NOMO-1 treated with dmso at 0.1 percent for 144 hours (cell line): Measurements from ENCODE around the gene CAV1.

Experiments
- DNase-seq: peaks from one replicate; lab custom pipeline; 2025; ENCODE audit not compliant: unreplicated experiment; lab: John Stamatoyannopoulos, UW

The CAV1 gene

DNA sequence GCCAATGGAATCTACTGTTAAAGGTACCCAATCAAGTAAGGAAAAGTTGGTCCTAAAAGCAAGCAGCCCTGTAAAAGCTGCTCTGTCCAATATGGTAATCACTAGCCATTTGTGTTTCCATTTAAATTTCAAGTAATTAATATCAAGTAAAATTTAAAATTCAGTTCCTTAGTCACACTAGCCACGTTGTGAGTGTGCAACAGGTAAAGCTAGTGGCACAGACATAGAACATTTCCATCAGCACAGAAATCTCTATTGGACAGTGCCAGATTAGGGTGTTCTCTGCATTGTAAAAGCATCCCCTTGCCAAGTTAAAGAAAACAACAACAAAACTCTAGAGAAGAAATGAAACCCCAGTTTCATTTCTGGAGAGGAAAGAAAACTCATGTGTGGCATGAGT lies 4.4 kb downstream of the CAV1 start:
- DNase-seq, result no peak

DNA sequence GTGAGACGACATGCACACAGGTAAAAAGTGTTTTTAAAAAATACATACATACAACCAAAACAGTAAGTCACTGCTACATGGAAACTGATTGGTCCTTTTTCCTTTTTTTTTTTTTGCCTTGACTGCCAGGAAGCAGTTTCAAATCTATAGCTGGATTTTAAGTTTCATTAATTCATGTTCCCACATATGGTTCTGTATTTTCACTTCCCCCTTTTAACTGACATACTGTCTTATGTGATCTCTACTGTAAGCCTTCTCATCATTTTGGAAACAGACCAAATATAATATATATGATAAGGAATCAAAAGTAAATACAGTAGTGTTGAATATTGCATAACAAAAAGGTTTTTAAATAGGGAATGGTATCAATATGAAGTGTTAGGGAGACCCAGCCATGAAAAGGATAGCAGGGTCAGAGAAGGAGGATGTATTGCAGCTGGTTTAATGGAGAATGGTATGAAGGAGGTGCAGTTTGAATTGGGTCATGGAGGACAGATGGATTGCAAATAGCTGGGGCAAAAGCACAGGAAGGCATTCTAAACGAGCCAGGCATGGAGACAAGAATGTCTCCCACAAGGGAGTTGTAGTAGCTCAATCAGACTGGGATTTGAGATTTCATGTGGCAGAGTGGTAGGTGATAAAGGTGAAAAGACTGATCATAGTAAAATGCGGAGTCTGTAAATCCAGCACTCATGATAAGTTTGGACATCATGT lies 5.4 kb downstream of the CAV1 start:
- DNase-seq, result no peak

DNA sequence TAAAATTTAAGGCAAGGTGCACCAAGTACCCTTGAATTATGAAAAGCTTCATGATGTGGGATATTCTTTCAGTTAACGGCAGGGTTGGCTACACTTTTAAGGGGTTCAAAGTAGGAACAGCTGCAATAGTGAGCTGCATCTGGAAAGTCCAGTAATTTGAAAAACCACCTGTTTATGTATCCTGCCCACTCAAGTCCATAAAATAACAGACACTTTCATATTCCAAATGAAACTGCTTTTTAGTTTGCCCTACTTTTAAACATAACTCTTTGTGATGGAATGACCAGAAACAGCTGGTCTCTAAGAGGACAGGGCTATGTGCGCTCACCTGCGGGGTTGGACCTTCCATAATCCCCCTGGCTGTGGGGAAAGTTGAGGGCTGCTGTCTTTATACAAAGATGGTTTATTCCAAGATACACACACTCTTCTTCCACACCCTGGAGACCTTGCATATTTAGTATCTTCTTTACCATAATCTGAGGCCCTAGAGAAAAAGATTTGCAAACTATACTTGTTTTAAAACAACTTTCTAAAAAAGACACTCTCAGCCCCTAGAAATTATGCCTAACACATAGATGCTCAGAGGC lies 7.4 kb downstream of the CAV1 start:
- no peak for DNase-seq

DNA sequence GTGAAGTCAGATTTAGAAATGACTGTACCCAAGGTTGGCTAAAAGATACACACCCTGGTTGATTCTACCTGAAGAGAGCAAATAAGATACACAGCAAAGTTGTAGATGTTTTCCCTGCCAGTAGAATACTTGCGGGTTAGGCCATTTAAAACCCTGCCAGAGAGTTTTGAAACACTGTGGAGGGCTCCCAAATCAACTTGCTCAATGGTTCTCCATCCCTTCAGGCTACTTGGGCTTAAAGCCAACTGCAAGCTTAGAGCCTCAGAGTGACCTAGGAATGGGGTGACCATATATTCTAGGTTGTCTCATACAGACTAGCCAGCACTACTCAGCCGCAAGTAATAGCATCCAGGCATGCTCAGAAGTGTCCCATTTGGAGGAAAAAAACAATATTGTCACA lies 10.0 kb downstream of the CAV1 start:
- DNase-seq, result no peak

DNA sequence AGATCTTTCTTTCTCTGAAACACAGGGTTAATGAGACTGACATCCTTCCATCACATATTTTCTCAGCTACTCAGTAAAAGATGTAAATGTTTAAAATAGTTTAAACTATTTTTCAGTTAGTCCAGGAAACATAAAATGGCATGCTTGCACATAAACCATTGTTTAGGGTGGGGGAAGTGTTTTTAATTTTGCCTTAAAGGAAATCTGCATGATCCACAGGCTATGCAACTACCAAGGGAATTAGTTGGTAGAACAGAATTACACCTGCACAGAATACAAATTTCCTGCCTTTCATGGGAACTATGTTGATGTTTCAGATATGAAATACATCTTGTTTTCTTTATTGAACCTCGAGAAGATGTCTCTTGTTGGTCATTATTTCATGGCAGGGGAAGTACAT lies 10.6 kb downstream of the CAV1 start:
- DNase-seq, result no peak

DNA sequence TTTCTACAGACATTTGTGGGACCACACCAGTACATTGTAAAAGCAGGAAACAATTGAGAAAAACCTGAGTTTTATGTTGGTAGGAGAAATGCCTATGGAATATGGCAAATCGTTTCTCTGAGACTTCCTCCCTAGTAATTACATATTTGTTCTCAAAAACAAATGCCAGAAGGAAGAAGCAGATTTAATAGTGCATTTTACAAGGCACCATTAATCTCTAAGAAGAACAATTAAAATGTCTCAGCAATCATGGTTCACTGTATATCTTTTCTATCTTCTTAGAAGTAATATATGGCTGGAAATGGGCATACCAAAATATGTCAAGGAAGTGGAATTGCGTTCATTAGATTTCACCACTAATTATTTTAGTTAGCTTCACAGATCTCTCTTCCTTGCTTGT lies 13.3 kb downstream of the CAV1 start:
- no peak for DNase-seq

DNA sequence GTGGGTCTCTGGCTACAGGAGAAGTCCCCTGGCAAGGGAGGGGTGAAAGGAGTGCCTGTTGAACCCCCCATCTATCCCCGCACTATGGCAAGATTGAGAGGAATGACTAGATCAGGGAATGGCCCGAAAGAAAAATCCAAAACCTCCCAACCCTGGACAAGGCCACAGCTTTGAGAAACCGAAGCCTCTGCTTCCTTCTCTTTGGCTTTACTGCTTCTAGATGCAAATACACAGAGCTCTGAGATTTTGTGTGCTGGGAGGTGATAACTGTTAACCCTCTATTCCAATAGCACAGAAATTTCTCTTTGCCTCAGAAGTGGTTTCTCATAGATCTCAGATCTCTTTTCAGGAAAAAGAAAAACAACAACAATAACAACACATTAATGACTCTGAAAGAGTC lies 15.0 kb downstream of the CAV1 start:
- no peak for DNase-seq

DNA sequence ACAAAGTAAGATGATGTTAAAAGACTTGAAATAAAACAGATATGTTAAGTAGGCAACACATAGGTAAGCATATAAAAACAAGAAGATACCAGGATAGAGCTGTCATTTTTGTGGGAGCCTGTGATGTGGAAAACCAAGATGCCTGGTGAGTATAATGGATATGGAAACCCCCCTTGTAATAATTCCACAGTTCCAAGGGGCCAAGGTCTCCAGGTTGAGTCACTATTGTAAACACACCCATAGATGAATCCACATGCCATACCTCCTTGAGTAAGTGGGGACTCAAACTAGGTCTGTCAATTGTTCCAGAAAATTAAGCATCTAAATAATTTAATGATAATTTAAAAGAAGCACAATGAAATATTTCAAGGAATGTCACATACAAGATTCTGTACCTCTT lies 15.9 kb downstream of the CAV1 start:
- no peak for DNase-seq

DNA sequence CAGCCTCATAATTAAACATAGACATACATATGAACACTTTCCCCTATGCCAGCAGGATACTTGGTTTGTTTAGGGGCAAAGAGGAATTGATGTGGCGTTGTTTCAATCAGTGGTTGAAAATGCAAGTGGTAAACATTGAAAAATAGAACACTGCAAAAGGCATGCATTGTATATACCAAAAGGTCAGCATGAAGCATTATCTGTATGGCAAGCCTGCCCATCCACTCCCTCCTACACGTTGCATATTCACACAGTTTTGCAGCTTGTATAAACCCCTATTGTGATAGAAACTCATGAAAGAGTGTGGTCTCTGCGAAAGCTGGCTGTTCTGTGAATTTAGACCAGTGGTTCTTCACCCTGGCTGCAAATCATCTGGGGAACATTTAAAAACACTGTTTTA lies 17.1 kb downstream of the CAV1 start:
- DNase-seq, result no peak

DNA sequence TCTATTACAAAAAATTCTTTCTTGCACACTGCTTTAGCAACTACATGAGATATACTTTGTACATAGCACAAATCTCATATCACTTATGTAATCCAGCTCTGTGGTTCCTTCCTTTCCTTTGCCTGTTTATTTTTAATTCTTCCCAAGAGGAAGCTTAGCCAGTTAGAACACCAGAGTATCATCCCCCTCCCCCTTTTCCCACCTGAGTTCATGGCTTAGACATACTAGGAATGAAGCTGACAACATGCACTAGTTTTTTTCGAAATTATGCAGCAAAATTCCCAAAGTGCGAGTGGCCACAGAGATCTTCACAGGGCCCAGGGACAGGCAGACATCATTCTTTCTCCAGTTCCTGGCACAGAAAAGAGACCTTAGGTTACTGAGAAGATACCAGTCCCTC lies 17.8 kb downstream of the CAV1 start:
- no peak for DNase-seq

DNA sequence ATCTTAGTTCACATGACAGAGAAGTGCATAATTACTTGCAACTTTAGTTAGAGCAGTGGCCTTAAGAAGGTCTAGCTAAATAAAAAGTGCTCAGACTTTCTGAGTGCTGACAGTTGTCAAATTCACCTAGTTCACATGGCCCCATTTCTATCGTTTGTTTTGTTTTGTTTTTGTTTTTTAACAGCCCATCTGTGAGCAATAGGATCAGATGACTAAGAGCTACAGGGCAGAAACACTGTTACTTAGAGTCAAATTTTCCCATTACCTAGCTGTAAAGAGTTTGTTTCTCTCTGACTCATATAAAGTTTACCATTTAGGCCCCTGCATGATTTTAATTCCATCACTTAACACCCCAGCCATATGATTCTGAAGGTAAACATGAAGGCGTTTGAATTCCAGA lies 18.8 kb downstream of the CAV1 start:
- no peak for DNase-seq

DNA sequence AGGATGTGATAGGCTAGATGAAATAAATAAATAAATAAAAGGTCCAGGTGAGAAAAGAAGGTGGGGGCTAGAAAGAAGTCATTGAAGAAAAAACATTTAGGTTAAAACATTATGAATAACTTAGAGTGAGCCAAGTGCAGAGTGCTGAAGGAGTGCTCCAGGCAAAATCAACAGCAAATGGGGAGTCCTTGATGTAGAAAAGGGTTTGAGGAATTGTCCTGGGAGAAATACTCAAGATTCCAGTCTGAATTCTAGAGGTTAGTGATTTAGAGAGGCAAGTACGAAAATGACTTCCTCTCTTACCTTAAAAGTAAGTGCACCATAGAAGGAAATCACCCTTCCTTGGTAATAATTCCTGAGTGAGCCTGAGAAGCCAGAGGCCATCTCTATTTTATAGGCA lies 19.7 kb downstream of the CAV1 start:
- no peak for DNase-seq

DNA sequence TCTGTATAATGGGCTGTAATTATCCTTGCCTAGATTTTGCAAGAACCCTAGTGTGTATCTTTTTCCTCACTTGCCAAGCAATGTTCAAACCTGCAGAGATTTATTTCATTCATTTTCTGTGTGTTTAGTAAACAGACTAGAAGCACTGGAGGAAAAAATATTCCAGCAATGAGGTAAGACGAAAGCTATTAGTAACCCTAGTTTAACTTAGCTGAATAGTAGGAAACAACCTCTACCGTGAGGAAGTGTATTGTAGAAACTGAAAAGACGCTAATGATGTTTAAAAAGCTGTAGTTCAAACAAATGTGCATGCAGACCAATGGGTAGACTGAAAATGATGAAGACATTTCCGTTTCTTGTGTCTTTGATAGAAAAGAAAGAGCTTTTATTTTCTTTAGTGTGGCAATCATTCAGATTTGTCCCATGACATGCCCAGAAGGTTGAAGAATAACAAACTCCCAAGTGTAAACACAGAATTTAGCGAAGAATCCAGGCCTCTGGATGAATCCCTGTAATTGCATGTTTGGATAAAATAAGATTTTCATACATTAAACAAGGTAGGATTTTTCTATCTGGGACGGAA lies 20.7 kb downstream of the CAV1 start:
- no peak for DNase-seq

DNA sequence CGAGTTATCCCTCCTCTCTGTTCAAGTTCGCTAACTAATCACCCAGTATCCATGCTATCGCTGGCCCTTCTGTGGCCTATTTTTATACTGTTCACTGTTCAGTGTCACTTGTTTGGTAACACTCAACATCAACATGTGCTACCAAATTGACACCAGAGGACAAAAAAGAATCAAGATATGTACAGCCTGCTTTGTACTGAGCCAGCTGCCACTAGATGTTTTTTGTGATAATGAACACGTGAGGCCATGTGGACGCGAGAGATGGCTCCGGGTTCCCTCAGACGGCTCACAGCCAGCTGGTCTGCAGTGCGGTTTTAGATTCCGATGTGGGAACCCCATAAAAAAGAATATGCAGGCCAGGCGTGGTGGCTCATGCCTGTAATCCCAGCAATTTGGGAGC lies 21.2 kb downstream of the CAV1 start:
- no peak for DNase-seq

DNA sequence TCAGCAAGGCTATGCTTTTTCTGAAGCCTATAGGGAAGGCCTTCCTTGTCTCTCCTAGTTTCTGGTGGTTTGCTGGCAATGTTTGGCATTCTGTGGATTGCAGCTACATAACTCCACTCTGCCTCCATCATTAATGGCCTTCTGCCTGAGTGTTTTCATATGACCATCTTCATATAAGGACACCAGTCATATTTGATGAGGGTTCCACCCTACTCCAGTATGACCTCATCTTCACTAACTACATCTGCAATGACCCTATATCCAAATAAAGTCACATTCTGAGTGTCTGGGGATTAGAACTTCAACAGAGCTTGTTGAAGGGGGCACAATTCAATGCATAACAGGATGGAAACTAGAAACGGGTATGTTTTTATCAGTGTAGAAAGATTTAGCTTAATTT lies 22.1 kb downstream of the CAV1 start:
- no peak for DNase-seq

DNA sequence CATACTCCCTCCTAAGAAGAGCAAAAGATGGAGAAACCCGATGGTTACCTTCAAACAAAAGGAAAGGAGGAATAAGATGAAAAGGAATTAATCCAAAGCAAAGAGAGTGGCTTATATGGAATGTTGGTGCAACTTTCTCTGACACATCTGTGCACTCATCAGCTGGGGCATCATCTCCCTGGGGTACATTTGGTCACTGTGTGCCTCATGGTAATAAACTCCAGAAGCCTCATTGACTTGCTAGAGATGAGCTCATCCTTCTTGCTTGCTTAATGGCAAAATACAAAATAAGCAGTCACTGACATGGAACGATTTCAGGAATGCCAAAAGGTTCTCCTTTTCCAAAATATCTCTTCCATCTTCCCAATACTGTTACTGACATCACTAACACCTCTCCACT lies 22.5 kb downstream of the CAV1 start:
- DNase-seq, result no peak

DNA sequence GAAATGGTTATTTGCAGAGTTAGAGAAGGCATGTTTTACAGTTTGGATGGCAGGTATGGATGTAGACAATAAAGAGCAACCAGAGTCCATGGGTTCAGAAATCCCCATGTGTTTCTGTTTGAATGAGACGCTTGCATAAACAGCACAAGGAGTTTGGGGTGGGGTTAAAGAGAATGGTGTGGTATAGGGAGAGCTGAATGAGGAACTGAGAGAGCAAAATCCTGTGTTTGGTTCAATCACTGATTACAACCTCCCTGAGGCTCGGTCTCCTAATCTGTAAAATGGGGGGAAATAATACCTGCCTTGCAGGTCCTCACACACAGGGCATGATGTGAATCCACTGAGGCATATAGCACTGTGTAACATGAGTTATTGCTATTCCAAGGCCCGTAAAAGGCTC lies 23.7 kb downstream of the CAV1 start:
- DNase-seq, result no peak

DNA sequence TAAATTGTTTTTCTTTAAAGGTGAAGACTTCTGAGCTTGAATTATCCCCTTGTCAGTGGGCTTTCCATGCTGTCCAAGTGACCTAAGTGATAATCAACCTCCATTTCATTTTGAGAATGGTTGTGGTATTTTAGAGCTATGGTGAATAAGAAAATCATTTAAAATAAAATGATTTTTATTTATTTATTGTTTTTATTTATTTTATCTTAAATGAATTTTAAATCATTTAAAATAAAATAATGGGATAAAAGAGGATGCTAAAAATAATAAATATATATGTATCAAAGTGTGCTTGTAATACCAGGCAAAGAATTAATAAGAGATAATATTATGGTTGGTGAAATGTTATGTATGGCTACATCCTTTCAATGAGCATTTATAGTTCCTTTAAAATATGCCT lies 24.5 kb downstream of the CAV1 start:
- no peak for DNase-seq

DNA sequence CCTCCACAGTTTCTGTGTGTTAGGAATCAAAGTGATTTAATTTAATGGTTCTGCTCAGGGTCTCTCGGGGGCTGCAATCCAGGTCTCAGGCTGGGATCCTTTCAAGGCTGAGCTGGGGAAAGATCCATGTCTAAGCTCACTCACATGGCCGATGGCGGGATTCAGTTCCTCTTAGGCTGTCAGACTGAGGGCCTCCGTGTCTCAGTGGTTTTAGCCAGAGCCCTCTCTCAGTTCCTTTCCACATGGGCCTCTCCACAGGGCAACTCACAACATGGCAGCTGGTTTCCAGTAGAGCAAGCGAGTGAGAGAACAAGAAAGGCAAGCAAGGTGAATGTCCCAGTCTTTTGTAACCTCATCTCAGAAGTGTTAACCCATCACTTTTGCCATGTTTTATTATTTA lies 26.9 kb downstream of the CAV1 start:
- DNase-seq, result no peak

DNA sequence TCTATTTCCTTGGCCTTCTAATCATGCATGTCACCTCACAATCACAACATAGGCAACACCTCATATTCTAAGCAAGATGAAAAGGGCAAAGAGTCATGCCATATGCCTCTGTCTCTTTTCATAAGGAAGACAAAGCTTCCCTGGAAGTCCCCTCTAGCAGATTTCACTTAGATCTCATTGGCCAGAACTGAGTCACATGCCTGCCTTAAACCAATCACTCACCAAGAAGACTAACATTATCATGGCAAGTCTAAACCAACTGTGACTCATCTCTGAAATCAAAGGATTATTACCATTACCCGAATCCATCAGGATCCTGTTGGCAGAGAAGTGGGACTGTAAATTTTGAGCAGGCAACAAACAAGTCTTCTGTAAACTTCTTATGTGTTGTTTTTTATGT lies 27.8 kb downstream of the CAV1 start:
- DNase-seq, result no peak

DNA sequence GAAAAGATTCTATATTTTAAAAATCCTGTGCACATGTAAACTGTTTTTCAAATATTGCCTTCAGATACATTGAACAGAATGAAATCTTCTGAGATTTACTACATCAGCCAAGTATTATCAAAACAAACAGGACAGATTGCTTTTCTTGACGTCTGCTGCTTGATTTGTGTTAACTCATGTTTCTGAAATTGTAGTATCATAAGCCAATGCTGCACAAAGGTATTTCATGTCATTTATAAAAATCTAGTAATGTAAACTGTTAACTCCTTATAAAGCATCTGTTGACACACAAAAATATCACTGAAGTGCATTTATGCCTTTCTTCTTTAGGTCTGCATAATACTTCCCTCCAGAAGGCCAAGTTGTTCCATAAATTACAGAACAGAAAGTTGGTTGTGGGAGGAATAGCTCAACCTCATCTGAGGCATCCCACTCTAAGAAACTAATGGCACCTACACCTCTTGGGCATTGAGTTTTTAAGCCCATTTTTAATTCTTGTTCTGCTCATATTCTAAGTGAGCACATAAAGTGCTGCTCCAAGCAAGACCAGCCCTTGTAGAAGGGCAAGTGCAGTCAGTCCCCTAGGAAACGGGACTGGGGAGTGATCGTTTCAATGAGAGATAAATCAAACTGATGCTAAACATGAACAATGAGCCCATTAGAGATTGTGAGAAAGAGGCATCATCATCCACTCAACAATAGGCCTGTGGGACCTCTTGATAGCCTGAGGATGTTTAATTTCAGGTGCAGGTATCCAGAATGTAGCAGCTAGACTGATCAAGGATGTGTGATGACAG lies 28.5 kb downstream of the CAV1 start:
- DNase-seq, result no peak

DNA sequence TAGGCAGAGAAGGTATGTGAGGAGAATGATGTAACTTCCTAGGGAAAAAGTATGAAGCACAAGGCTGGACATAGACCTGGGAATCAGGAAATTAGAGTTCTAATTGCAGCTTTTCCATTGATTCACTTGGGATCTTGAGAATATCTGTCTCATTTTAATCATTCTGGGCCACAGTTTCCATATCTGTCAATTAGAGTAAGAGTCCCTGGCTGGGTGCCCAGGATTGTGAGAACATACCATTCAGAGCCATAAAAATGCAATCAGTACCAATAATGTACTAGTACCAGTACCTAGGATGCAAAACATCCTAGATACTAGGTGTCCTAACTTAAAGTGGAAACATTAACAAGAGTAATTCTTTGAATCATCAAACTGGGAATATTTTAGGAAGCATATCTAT lies 29.6 kb downstream of the CAV1 start:
- DNase-seq, result no peak
